Kidney epithelial cell (primary cell): Measurements from ENCODE around the gene ATP11A. TPM values are rescaled to one million over a fixed set of nuclear protein-coding genes. Genes with fewer than 3 reads are reported as not detected.
"Not testable (repeated sequence)": the region's sequence is repeated elsewhere in the genome, so short reads cannot be mapped to it uniquely, and the experiment has no call there.

Source experiments
- DNase-seq: peaks from one replicate; pipeline ENCODE4 v3.0.0-alpha.2; 2010; ENCODE audit warnings: low read depth
- H3K27me3 ChIP-seq: 2 replicates; pipeline ENCODE4 v1.6.0; 2011; ENCODE audit warnings: low read length; ENCODE audit not compliant: control insufficient read depth, insufficient read depth
- H3K36me3 ChIP-seq: 2 replicates; pipeline ENCODE4 v1.5.1; 2011; ENCODE audit warnings: low read length; ENCODE audit not compliant: control insufficient read depth, insufficient read depth
- H3K4me3 ChIP-seq: 2 replicates; pipeline ENCODE4 v1.5.1; 2011; ENCODE audit warnings: low read depth, mild to moderate bottlenecking, control low read depth, low read length
- CTCF ChIP-seq: IDR thresholded peaks from 2 replicates; pipeline ENCODE4 v1.5.1; 2011; ENCODE audit warnings: mild to moderate bottlenecking, moderate library complexity, low read length, control low read depth, inconsistent platforms; ENCODE audit not compliant: insufficient read depth, poor library complexity, severe bottlenecking
- total RNA-seq: library from RNA; depleted of rRNA; stranded (reverse); fragments of >200 nt; gene quantifications from 2 replicates; pipeline ENCODE4 v1.2.3, GENCODE V29; 2015

The ATP11A gene
- total RNA-seq, 1 donor from 2014 or later = 31.5 TPM

DNA sequence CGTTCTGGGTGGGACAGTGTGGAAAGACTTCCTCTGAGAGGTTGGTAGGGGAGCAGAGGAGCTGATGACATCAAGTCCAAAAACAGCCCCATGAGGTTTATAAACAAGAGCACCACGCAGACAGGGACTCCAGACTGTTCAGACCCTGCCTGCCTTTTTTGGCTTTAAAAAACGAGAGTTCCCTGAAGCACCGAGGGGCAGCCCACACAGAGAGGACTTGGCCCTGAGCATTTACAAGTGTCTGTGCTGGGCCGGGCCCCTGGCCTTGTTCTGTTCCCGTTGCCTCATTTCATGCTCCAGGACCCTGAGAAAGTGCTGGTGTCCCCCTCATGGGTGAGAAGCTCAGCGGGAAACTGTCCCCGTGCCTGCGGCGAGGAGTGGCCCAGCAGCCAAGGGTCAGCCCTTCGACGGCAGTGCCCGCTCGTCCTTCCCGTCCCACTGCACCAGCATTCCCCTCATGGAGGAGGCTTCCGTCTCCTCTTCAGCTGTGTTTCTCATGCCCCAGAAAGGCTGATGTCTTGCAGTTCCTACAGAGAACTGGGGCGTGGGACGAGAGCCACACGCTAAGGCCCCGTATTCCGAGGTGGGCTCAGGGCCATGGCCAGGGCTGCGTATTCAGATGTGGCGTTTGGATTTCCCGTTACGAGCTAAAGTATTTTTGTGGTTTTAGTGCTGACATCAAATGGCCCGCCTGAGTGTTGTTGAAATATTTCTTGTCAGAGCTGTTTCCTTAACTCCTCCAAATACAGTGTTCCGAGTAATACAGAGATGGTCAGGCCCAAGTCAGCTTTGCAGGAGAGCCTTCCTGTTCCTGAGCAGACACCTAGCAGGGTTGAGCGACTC is 93.5 kb downstream of the ATP11A start:
- TF ChIP-seq CTCF = no peak
- no peak for DNase-seq
- H3K27me3 ChIP-seq = no peaks in the 10 kb centered on the region
- H3K4me3 ChIP-seq = no peak overlapping the region
- peaks cover 1% of the 10 kb centered on the region for H3K36me3 ChIP-seq

DNA sequence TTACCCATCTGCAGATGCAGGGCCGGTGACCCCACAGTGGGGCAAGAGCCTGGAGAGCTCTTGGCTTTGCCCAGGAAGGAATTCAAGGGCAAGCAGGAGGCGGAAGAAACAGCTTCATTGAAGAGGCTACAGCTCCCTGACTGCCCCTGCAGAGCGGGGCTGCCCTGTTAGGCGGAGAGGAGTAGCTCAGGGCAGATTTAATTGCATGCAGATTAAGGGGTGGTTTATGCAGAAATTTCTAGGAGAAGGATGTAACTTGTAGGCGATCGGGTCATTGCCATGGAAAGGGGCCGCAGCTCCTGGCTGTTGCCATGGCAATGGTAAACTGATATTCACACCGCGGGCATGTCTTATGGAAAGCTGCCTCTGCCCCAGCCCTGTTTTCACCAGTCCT is 94.1 kb downstream of the ATP11A start:
- no peak for DNase-seq
- Histone ChIP-seq H3K36me3 (peaks cover 1% of the 10 kb centered on the region), H3K27me3 (no peaks in the 10 kb centered on the region), H3K4me3 (no peak overlapping the region)
- no peak for TF ChIP-seq CTCF

GRCh38 chr13:112784811-112785482 is 95.1 kb downstream of the ATP11A start:
- H3K36me3 ChIP-seq = peaks cover 1% of the 10 kb centered on the region
- no peaks in the 10 kb centered on the region for H3K27me3 ChIP-seq
- no peak for DNase-seq
- H3K4me3 ChIP-seq = no peak overlapping the region
- TF ChIP-seq CTCF = no peak

- TF ChIP-seq CTCF = no peak
- no peak overlapping the region for H3K4me3 ChIP-seq
- H3K27me3 ChIP-seq = no peaks in the 10 kb centered on the region
- DNase-seq = no peak
- peaks cover 1% of the 10 kb centered on the region for H3K36me3 ChIP-seq
Observed at GRCh38 chr13:112785483-112785856, 95.6 kb downstream of the ATP11A start.

- H3K36me3 ChIP-seq, H3K27me3 ChIP-seq, H3K4me3 ChIP-seq, DNase-seq: not testable (repeated sequence)
Observed at GRCh38 chr13:112786810-112787209, 97.0 kb downstream of the ATP11A start.

- no peaks in the 10 kb centered on the region for H3K36me3 ChIP-seq
- H3K27me3 ChIP-seq = no peaks in the 10 kb centered on the region
- DNase-seq = no peak
- no peak for TF ChIP-seq CTCF
- no peak overlapping the region for H3K4me3 ChIP-seq
Observed at GRCh38 chr13:112790735-112791641, 101.2 kb downstream of the ATP11A start.
